ENCODE results near the gene LNPEP.

LNPEP gene

GRCh38 chr5:96940586-96940985 lies 4.7 kb downstream of the LNPEP start:
- H3K27me3 ChIP-seq (ENCODE audit: insufficient read depth, low read length, poor library complexity): no peaks in the 10 kb centered on the region
- H4K20me1 ChIP-seq (ENCODE audit: insufficient read depth, low read length): peaks cover 7% of the 10 kb centered on the region; the same call in 1 of the 2 replicates
- H3K4me1 ChIP-seq (ENCODE audit: insufficient read depth, low read length): peaks cover 36% of the 10 kb centered on the region
- H3K4me2 ChIP-seq (ENCODE audit: insufficient read depth, low read length): peak overlapping the region; percentile 4; the same call in 1 of the 2 replicates
- H3K9me3 ChIP-seq (ENCODE audit: insufficient read depth, low read length, severe bottlenecking): no peaks in the 10 kb centered on the region
- H3K9ac ChIP-seq (ENCODE audit: low read depth, low read length): no peak overlapping the region
- ATAC-seq (ENCODE audit: insufficient read depth, low read depth) (no peak), DNase-seq (no peak)
- no peak overlapping the region for H3K27ac ChIP-seq (ENCODE audit: low read length)
- TF ChIP-seq CTCF (IDR thresholded peaks at IDR 0.05; ENCODE audit: borderline replicate concordance, extremely low read depth, low read length, poor library complexity, severe bottlenecking): no peak
- no peak for TF ChIP-seq EZH2 (IDR thresholded peaks at IDR 0.05; ENCODE audit: borderline replicate concordance, low read depth, low read length, severe bottlenecking)
- peaks cover 6% of the 10 kb centered on the region for H3K36me3 ChIP-seq (ENCODE audit: insufficient read depth, low read length)
- no peak overlapping the region for H3K4me3 ChIP-seq (ENCODE audit: low read depth in 1 of 2, low read length in 2 of 2)
- peaks cover 96% of the 10 kb centered on the region for H3K79me2 ChIP-seq (ENCODE audit: insufficient read depth, low read length)
- no peak overlapping the region for H2AFZ ChIP-seq (ENCODE audit: low read depth, low read length)

GRCh38 chr5:96941140-96941539 lies 5.3 kb downstream of the LNPEP start:
- TF ChIP-seq EZH2 (IDR thresholded peaks at IDR 0.05; ENCODE audit: borderline replicate concordance, low read depth, low read length, severe bottlenecking): no peak
- no peak for TF ChIP-seq CTCF (IDR thresholded peaks at IDR 0.05; ENCODE audit: borderline replicate concordance, extremely low read depth, low read length, poor library complexity, severe bottlenecking)

GRCh38 chr5:96942078-96942477 lies 6.2 kb downstream of the LNPEP start:
- Histone ChIP-seq H3K4me3 (ENCODE audit: low read depth in 1 of 2, low read length in 2 of 2) (no peak overlapping the region), H2AFZ (ENCODE audit: low read depth, low read length) (no peak overlapping the region), H3K9ac (ENCODE audit: low read depth, low read length) (no peak overlapping the region), H3K4me1 (ENCODE audit: insufficient read depth, low read length) (peaks cover 33% of the 10 kb centered on the region), H3K27ac (ENCODE audit: low read length) (no peak overlapping the region), H4K20me1 (ENCODE audit: insufficient read depth, low read length) (peaks cover 7% of the 10 kb centered on the region; the same call in 1 of the 2 replicates), H3K79me2 (ENCODE audit: insufficient read depth, low read length) (peaks cover 100% of the 10 kb centered on the region), H3K9me3 (ENCODE audit: insufficient read depth, low read length, severe bottlenecking) (no peaks in the 10 kb centered on the region), H3K36me3 (ENCODE audit: insufficient read depth, low read length) (peaks cover 6% of the 10 kb centered on the region), H3K4me2 (ENCODE audit: insufficient read depth, low read length) (no peak overlapping the region), H3K27me3 (ENCODE audit: insufficient read depth, low read length, poor library complexity) (no peaks in the 10 kb centered on the region)
- DNase-seq (no peak), ATAC-seq (ENCODE audit: insufficient read depth, low read depth) (no peak)
- no peak for TF ChIP-seq CTCF (IDR thresholded peaks at IDR 0.05; ENCODE audit: borderline replicate concordance, extremely low read depth, low read length, poor library complexity, severe bottlenecking)
- no peak for TF ChIP-seq EZH2 (IDR thresholded peaks at IDR 0.05; ENCODE audit: borderline replicate concordance, low read depth, low read length, severe bottlenecking)

More at GRCh38 chr5:96941140-96941539, 5.3 kb downstream of the LNPEP start:
- Histone ChIP-seq H3K27ac (ENCODE audit: low read length) (no peak overlapping the region), H3K79me2 (ENCODE audit: insufficient read depth, low read length) (peaks cover 100% of the 10 kb centered on the region), H3K27me3 (ENCODE audit: insufficient read depth, low read length, poor library complexity) (no peaks in the 10 kb centered on the region), H3K9me3 (ENCODE audit: insufficient read depth, low read length, severe bottlenecking) (no peaks in the 10 kb centered on the region), H4K20me1 (ENCODE audit: insufficient read depth, low read length) (peaks cover 7% of the 10 kb centered on the region; the same call in 1 of the 2 replicates), H3K4me2 (ENCODE audit: insufficient read depth, low read length) (no peak overlapping the region), H2AFZ (ENCODE audit: low read depth, low read length) (no peak overlapping the region), H3K4me3 (ENCODE audit: low read depth in 1 of 2, low read length in 2 of 2) (no peak overlapping the region), H3K4me1 (ENCODE audit: insufficient read depth, low read length) (peaks cover 36% of the 10 kb centered on the region), H3K9ac (ENCODE audit: low read depth, low read length) (no peak overlapping the region), H3K36me3 (ENCODE audit: insufficient read depth, low read length) (peaks cover 6% of the 10 kb centered on the region)
- DNase-seq (no peak), ATAC-seq (ENCODE audit: insufficient read depth, low read depth) (no peak)
